Gastrocnemius medialis (tissue), 4 donors: ENCODE measurements around the gene CSF2RB. TPM values are rescaled to one million over a fixed set of nuclear protein-coding genes. Genes with fewer than 3 reads are reported as not detected.

Experiments used
- ATAC-seq, 2 donors: fragments of 150-250 bp; one replicate each; pipeline ENCODE4 v1.9.1; 2016
- DNase-seq, 2 donors: peaks; one replicate each; pipeline ENCODE4 v3.0.0-alpha.2; 2019
- H3K27ac ChIP-seq, 4 donors: fragments of 200-600 bp; sonication (generic); 1 replicate in 1 of 4; 2 replicates in 3 of 4; pipeline ENCODE4 v1.5.1; 2016 to 2018; ENCODE audit warnings: mild to moderate bottlenecking in 2 of 4, moderate library complexity in 1 of 4
- H3K27me3 ChIP-seq, 3 donors: fragments of 200-600 bp; sonication (generic) in 2 of 3; 1 replicate in 1 of 3; 2 replicates in 2 of 3; pipeline versions ENCODE4 v1.5.1 to v1.6.0; 2016 to 2019; ENCODE audit warnings: mild to moderate bottlenecking in 1 of 3, moderate library complexity in 1 of 3
- H3K36me3 ChIP-seq, 2 donors: fragments of 200-600 bp; sonication (generic) in 1 of 2; one replicate each; pipeline ENCODE4 v1.5.1; 2017 to 2018
- H3K4me1 ChIP-seq, 2 donors: fragments of 200-600 bp; sonication (generic) in 1 of 2; one replicate each; pipeline ENCODE4 v1.5.1; 2016 to 2017; ENCODE audit warnings: mild to moderate bottlenecking in 2 of 2
- H3K4me3 ChIP-seq, 4 donors: fragments of 200-600 bp; sonication (generic) in 3 of 4; 1 replicate in 1 of 4; 2 replicates in 3 of 4; pipeline ENCODE4 v1.5.1; 2016 to 2019; ENCODE audit warnings: mild to moderate bottlenecking in 2 of 4
- H3K9me3 ChIP-seq, 3 donors: fragments of 200-600 bp; sonication (generic) in 2 of 3; 1 replicate in 1 of 3; 2 replicates in 2 of 3; pipeline ENCODE4 v1.5.1; 2016 to 2019
- POLR2A ChIP-seq, 2 donors: fragments of 450-650 bp; IDR thresholded peaks; one replicate each; pipeline ENCODE4 v1.6.1; 2017; ENCODE audit warnings: antibody characterized with exemption in 2 of 2, mild to moderate bottlenecking in 2 of 2, moderate library complexity in 2 of 2
- in situ Hi-C, 4 donors: fragments of 200-750 bp; cut with MboI; loops; one replicate each; pipeline versions ENCODE4 v1.15.0 to v1.8.0; 2017; ENCODE audit warnings: low sequenced_read_pairs in 4 of 4
- intact Hi-C: fragments of 100-400 bp; cut with DNase I; formaldehyde crosslinking; loops from one replicate; pipeline ENCODE4 v1.15.1; 2023; ENCODE audit warnings: low total_unique reads
- total RNA-seq, 4 donors: library from RNA; depleted of rRNA; stranded (reverse); fragments of >200 nt; gene quantifications; one replicate each; pipeline versions ENCODE4 v1.1.0 to v1.2.3, GENCODE V29; 2016
- TF ChIP-seq, protein P1 (sequence below), 5 experiments: fragments of 450-650 bp in 3 of 5; fragments of 200-600 bp in 2 of 5; sonication (generic) in 2 of 5; IDR thresholded peaks in 4 of 5; conservative IDR thresholded peaks in 1 of 5; 1 replicate in 4 of 5; 2 replicates in 1 of 5; pipeline ENCODE4 v1.5.1; 2016 to 2019; ENCODE audit warnings: antibody characterized with exemption in 5 of 5, mild to moderate bottlenecking in 3 of 5, moderate library complexity in 3 of 5

Gene CSF2RB
- total RNA-seq, 4 donors from 2014 or later: 1.2 to 2.0 (median 1.6) TPM

DNA sequence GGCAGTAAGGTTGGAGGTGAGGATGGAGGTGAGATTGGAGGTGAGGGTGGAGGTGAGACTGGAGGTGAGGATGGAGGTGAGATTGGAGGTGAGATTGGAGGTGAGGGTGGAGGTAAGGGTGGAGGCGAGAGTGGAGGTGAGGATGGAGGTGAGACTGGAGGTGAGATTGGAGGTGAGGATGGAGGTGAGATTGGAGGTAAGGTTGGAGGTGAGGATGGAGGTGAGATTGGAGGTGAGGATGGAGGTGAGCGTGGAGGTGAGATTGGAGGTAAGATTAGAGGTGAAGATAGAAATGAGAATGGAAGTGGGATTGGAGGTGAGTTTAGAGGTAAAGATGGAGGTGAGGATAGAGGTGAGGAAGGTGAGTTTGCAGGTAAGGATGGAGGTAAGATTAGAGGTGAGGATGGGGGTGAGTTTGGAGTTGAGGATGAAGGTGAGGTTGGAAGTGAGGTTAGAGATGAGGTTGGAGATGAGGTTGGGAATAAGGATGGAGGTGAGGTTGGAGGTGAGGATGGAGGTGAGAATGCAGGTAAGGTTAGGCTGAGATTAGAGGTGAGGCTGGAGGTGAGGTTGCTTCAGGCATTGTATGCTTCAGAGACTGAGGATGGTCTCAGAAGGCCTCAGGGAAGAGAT lies 40.4 kb upstream of the CSF2RB start:
- H3K27me3 ChIP-seq: peaks cover 3 to 4% (median 4%) of the 10 kb centered on the region in 3 donors
- H3K36me3 ChIP-seq: no peaks in the 10 kb centered on the region
- H3K27ac ChIP-seq: no peak overlapping the region
- DNase-seq (no peak), ATAC-seq (no peak)
- H3K4me3 ChIP-seq: no peak overlapping the region
- intact Hi-C loops: no loop called here
- H3K9me3 ChIP-seq: no peaks in the 10 kb centered on the region
- TF ChIP-seq POLR2A (IDR thresholded peaks at IDR 0.05): no peak
- in situ Hi-C loops: no loop called here
- no peaks in the 10 kb centered on the region for H3K4me1 ChIP-seq

DNA sequence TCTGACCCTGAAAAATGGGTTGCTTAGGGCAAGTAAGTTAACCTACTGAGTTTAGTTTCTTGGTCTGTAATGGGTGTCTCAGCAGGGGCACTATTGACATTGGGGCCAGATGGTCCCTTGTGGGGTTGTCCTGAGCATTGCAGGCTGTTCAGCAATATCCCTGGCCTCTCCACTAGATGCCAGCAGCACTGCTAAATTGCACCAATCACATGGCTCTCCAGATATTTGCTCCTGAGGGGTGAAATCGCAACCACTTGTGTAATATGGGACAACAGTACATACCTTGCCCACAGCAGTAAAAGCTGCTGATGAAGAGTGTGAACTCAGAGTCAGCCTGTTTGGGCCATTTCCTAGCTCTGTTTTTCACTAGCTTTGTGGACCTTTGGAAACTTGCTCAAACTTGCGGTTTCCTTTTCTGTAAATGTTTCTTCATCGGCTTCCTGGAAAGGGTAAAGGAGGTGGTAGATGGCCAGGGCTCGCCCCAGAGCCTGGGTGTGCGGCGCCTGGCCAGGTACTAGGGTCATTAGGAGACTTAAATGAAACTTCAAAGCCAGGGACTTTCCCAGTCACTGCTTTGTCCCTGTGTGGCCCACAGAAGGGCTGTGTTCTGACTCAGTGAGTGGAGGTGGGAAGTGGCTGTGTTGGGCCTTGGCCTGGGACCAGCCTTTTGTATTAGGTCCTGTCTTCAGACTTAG lies 39.7 kb upstream of the CSF2RB start:
- H3K9me3 ChIP-seq: no peaks in the 10 kb centered on the region
- in situ Hi-C loops: no loop called here
- ATAC-seq (peak; percentile 32 to 51), DNase-seq (no peak)
- no peaks in the 10 kb centered on the region for H3K36me3 ChIP-seq
- intact Hi-C loops: no loop called here
- H3K4me3 ChIP-seq: no peak overlapping the region
- no peaks in the 10 kb centered on the region for H3K4me1 ChIP-seq
- peaks cover 8 to 12% (median 11%) of the 10 kb centered on the region in 3 donors for H3K27me3 ChIP-seq
- no peak for TF ChIP-seq POLR2A (IDR thresholded peaks at IDR 0.05)
- TF ChIP-seq, protein P1, sequence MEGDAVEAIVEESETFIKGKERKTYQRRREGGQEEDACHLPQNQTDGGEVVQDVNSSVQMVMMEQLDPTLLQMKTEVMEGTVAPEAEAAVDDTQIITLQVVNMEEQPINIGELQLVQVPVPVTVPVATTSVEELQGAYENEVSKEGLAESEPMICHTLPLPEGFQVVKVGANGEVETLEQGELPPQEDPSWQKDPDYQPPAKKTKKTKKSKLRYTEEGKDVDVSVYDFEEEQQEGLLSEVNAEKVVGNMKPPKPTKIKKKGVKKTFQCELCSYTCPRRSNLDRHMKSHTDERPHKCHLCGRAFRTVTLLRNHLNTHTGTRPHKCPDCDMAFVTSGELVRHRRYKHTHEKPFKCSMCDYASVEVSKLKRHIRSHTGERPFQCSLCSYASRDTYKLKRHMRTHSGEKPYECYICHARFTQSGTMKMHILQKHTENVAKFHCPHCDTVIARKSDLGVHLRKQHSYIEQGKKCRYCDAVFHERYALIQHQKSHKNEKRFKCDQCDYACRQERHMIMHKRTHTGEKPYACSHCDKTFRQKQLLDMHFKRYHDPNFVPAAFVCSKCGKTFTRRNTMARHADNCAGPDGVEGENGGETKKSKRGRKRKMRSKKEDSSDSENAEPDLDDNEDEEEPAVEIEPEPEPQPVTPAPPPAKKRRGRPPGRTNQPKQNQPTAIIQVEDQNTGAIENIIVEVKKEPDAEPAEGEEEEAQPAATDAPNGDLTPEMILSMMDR (IDR thresholded peaks at IDR 0.05 in 4 of 5, conservative IDR thresholded peaks at IDR 0.05 in 1 of 5): peak in 1 of 5 experiments; percentile 24
- H3K27ac ChIP-seq: peak overlapping the region in 2 of 4 donors; percentile 5 to 29

DNA sequence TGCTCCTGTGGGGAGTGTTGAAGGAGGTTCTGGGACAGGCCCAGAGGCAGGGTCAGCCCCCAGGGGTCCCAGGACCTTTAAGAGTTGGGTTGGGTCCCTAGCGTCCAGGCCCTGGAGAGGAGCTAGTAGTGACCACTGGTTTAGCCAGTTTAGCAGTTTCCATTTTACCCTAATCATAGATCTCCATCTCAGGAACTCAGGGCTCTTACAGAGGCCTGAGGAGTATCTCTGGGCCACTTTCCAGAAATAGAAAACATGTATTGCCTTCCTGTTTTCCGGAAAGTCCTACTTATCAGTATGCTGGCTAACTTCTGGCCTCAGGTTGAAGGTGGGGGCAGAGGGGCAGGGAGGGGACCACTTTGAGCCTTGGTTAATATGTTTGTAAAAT lies 39.1 kb upstream of the CSF2RB start:
- TF ChIP-seq POLR2A (IDR thresholded peaks at IDR 0.05): no peak
- TF ChIP-seq, protein P1 (IDR thresholded peaks at IDR 0.05 in 4 of 5, conservative IDR thresholded peaks at IDR 0.05 in 1 of 5): no peak
- intact Hi-C loops (no loop called here), in situ Hi-C loops (no loop called here)
- DNase-seq (no peak), ATAC-seq (no peak)
- peaks cover 11 to 14% (median 13%) of the 10 kb centered on the region in 3 donors for H3K27me3 ChIP-seq
- H3K27ac ChIP-seq: peak overlapping the region in 2 of 4 donors; percentile 5 to 29
- no peaks in the 10 kb centered on the region for H3K4me1 ChIP-seq
- H3K9me3 ChIP-seq: no peaks in the 10 kb centered on the region
- H3K4me3 ChIP-seq: no peak overlapping the region
- H3K36me3 ChIP-seq: no peaks in the 10 kb centered on the region

DNA sequence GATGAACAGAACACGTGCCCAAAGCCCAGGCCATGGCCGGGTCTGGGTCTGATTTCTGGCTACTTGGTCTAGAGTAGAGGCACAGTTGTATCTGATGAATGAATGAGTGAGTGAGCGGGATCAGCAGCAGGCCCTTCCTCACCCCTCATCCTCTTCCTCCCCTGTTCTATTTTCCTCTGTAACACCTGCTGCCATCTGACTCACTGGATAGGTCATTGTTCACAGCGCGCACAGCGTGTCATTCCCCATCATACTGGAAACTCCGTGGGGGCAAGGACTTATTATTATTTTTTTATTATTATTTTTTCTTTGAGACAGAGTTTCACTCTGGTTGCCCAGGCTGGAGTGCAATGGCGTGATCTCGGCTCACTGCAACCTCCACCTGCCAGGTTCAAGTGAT lies 38.7 kb upstream of the CSF2RB start:
- Histone ChIP-seq H3K36me3 (no peaks in the 10 kb centered on the region), H3K4me3 (no peak overlapping the region), H3K4me1 (no peaks in the 10 kb centered on the region), H3K27me3 (peaks cover 10 to 14% (median 11%) of the 10 kb centered on the region in 3 donors), H3K27ac (no peak overlapping the region), H3K9me3 (no peaks in the 10 kb centered on the region)
- ATAC-seq (no peak), DNase-seq (no peak)
- in situ Hi-C loops: no loop called here
- intact Hi-C loops: no loop called here
- TF ChIP-seq, protein P1 (IDR thresholded peaks at IDR 0.05 in 4 of 5, conservative IDR thresholded peaks at IDR 0.05 in 1 of 5): no peak
- no peak for TF ChIP-seq POLR2A (IDR thresholded peaks at IDR 0.05)

DNA sequence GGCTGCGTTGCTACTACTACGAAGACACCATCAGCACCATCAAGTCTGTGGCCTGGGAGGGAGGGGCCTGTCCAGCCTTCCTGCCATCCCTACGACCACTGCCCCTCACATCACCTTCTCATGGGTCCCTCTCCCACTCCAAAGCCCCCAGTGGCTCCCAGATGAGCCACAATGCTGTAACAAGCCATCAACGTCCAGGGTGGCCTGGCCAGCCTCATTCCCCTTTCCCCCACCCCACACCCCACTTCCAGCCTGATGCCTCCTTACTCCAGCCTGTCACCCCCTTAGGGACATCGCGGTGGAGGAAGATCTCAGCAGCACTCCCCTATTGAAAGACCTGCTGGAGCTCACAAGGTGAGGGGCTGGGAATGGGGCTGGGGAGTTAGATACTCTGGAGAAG lies 37.7 kb upstream of the CSF2RB start:
- TF ChIP-seq POLR2A (IDR thresholded peaks at IDR 0.05): no peak
- TF ChIP-seq, protein P1 (IDR thresholded peaks at IDR 0.05 in 4 of 5, conservative IDR thresholded peaks at IDR 0.05 in 1 of 5): no peak
- ATAC-seq: no peak
- no peak for DNase-seq
- H3K4me1 ChIP-seq: no peaks in the 10 kb centered on the region
- in situ Hi-C loops (no loop called here), intact Hi-C loops (no loop called here)
- no peak overlapping the region for H3K4me3 ChIP-seq
- no peak overlapping the region for H3K27ac ChIP-seq
- H3K27me3 ChIP-seq: peaks cover 10 to 14% (median 11%) of the 10 kb centered on the region in 3 donors
- no peaks in the 10 kb centered on the region for H3K36me3 ChIP-seq
- H3K9me3 ChIP-seq: no peaks in the 10 kb centered on the region
